NCI-H526 treated with DMSO at 0.1 percent for 48 hours (cell line): ENCODE data around the gene DNAI7.
A peak's percentile ranks its signal among the peaks of the same experiment; 100 is the strongest.

ENCODE experiments used
- DNase-seq: peaks from one replicate; lab custom pipeline; 2025; lab: John Stamatoyannopoulos, UW

The DNAI7 gene

GRCh38 chr12:25100194-25101091 lies 94.5 kb downstream of the DNAI7 start:
- DNase-seq = no peak

DNA sequence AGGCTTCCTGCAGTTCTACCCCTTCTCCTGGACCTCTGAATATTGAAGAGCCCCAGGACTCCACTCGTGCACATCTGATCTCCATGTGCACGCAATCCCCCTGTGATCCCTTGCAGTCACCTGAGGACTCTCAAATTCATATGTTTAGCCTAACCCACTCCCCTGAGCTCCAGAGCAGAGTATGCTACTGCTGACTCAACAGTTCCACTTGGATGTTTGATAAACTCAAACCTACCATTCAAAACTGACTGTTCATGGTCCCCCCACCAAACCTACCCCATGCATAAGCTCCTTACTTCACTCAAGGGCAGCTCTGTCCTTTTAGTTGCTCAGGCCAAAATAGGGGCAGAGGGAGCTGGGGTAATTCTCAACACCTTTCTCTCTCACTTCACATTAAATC lies 96.0 kb downstream of the DNAI7 start:
- DNase-seq = no peak

- DNase-seq = no peak
Measured at GRCh38 chr12:25089738-25090137, 105.2 kb downstream of the DNAI7 start.

GRCh38 chr12:25087596-25087995 lies 107.4 kb downstream of the DNAI7 start:
- no peak for DNase-seq

GRCh38 chr12:25084816-25085215 lies 110.1 kb downstream of the DNAI7 start:
- no peak for DNase-seq

DNA sequence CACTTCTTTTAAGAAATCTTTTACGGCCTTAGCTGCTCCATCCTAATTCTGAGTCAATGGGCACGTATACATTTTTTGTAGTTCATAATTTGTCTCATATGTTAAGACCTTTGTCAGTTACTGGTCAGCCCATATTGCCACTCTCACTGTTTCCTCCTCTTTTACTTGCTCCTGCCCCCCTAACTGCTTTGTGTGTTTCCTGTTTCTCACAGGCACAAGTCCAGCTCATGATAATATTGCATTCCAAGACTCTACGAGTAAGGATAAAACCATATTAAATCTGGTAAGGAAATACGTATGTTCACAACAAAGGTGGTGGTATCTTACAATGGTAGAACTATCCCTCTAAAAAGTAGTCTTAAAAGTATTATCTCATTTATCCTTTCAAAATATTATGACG lies 111.7 kb downstream of the DNAI7 start:
- no peak for DNase-seq

- DNase-seq = no peak
Measured at GRCh38 chr12:25082628-25083027, 112.3 kb downstream of the DNAI7 start.

DNA sequence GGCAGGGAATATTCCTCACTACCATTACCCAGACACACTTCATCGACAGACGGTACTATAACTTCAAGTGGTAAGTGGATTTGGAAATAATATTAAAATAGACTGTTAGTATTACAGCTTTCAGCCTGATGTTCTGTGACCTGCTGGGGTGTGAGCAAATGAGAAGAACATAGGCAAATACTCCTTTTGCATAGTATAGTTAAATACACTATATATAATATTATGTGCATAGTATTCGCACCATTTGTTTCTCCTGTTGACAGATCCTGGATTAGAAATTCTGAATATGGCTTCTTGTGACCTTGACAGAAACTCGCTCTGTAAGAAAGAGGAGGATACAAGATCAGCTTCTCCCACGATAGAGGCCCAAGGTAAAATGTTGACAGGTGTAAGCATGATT lies 115.6 kb downstream of the DNAI7 start:
- peak; percentile 87 for DNase-seq

- DNase-seq = peak; percentile 54
Measured at GRCh38 chr12:25074954-25075353, 120.0 kb downstream of the DNAI7 start.

GRCh38 chr12:25074113-25074512 lies 120.8 kb downstream of the DNAI7 start:
- DNase-seq = peak; percentile 60

DNA sequence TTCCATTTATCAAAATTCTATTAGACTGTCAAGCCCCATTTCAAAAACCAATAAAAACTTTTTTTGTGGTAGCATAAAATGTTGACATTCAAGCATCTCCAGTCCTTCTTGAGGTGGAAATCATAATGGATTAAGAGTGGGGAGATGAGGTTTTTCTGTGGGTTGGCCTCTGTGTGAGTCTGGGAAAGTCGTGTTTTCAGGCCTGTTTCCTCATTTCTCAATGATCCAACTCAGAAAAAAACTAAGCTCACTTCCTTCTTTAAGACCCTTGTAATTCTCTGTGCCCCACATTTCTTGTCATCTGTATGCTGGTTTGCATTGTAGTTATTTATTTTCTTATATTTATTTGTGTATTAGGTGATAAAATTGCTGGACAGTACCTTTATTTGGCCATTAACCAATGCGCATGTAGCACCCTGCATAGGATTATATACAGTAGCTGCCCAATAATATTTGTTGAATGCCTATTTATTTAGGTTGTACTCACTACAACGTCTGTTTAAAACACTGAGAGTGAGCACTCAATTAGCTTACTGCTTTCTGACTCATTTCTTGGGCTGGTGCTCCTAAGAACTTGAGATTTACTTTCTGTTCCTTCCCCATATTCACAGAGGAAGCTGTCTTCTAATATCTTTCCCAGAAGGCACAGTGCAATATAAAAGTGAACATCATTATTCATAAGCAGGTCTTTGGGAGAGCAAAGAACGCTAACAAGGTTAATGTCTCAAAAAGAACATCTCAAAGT lies 121.9 kb downstream of the DNAI7 start:
- no peak for DNase-seq

DNA sequence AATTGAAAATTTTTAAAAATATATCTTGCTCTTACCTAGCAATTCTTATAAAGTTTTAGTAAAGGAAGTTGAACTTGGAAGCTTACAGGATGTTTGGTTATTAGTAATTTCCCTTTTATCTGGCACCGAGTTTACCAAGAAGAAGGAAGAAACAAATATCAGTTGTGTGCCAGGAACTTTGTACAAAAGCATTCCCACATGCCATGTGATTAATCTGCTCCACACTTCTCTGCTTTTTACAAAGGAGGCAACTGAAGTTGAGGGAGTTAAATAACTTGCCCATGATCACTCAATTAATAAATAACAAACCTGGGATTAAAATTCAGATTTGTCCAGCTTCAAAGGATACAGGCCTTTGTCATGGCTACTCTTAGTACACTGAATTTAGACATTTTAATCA lies 123.6 kb downstream of the DNAI7 start:
- no peak for DNase-seq

GRCh38 chr12:25069224-25069623 lies 125.7 kb downstream of the DNAI7 start:
- DNase-seq = peak; percentile 92

DNA sequence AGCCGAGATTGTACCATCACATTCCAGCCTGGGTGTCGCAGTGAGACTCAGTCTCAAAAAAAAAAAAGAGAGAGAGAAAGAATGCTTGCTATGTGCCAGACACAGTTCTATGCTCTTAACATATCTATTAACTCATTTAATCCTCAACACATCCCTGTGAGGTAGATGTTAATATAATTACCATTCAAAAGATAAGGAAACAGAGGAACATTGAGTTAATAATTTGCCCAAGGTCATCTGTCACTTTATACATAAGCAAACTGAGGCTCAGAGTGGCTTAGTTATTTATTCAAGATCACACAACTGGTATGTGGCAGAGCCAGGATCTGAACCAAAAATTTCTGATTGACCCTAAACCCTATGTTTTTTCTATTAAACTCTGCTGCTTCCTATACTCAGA lies 129.9 kb downstream of the DNAI7 start:
- no peak for DNase-seq

DNA sequence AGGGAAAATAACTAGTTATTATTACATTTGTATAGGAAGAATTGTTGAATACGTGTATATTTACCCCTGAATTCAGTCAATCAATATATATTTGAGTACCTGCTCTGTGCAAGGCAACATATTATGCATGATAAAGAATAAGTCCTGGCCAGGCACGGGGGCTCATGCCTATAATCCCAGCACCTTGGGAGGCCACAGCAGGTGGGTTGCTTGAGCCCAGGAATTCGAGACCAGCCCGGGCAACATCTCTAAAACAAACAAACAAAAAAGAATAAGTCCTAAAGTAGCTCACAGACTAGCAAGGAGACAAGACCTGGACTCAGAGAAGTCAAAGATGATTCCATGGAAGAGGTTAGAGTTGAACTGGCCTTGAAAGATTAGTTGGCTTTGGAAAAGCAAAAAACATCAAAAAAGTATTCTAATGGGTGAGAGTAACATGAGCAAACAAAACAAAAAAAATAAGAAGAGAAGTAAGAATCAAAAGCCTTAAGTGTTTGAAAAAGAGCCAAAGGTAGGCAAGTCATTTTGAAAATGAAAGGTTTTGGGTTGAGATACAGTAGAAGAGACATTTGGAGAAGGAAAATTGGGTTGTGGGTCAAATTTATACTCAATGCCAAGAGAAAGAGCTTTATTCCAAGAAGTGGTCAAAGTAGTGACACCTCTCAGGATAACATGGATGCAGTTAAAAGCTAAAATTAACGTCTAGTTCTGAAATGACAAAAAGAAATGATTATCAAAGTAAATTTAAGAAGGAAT lies 130.9 kb downstream of the DNAI7 start:
- no peak for DNase-seq

- DNase-seq = peak; percentile 100
Measured at GRCh38 chr12:25058658-25059058, 136.3 kb downstream of the DNAI7 start.
